Fibroblast of the conjunctiva (primary cell): ENCODE measurements around the gene CCDC192.
A peak's percentile ranks its signal among the peaks of the same experiment; 100 is the strongest.

Experiments
- DNase-seq: peaks from one replicate; pipeline ENCODE4 v3.0.0-alpha.2; 2010; ENCODE audit warnings: low read depth

Gene CCDC192

DNA sequence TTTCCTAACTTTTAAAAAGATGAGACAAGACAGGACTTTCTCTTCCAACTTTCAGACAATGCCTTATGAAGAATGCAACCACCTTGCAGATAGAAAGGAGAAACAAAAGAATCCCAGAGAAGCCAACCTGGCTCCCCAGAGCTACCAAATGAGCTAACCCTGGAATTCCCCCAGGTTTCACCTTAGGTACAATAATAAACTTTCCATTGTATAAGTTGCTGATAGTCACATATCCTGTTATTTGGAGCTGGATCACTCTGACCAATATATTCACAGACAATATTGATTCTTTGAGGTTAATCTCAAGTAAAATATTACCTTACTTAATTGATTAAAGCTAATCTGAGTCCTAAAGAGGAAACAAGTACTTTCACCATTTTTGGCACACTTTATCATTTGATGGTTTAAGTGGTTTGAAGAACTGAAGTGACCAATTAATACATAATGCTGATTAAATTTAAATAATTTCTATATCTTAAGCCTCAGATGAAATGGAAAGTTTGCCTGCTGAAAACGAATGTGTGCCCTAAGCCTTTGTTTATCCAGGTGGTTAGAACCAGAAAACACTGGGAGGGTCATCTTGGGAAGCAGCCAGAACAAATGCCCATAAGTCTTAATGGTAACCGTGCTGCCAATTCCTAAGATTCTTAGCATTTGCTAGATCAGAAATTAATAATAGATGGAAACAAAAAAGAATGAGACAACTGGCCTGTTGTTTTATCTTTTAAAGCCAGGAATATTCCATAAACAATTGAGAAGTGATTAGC, 220.8 kb downstream of the CCDC192 start:
- no peak for DNase-seq

DNA sequence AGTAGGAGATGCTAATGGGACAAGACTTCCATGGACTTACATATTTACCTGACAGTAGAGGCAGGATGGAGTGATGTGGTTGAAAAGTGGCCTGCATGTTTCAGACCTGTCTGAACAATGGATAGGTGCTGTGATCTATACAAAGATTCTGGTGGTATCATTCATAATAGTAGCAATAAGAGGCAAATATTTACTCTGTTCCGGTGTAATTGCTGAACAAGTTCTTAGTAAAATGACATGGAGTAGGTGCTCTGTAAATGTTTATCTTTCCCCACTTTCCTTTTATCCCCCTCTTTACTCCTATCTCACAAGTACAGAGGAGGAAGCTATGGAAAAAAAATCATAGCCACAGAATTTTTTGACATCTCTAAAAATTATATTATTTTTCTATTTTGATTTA, 221.4 kb downstream of the CCDC192 start:
- no peak for DNase-seq

DNA sequence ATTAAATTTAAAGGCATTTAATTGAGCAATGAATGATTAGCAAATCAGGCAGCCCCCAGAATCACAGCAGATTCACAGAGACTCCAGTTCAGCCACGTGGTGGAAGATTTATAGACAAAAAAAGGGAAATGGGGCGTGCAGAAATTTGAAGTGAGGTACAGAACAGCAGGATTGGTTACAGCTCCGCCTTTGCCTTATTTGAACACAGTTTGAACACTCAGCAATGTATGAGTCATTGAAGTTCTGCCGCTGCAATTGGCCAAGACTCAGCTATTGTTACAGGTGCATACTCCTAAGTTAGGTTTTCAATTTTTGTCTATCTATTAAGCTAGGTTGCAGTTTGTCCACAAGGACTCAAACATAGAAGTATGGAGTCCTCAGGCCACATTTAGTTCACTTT, 222.7 kb downstream of the CCDC192 start:
- DNase-seq, result no peak

DNA sequence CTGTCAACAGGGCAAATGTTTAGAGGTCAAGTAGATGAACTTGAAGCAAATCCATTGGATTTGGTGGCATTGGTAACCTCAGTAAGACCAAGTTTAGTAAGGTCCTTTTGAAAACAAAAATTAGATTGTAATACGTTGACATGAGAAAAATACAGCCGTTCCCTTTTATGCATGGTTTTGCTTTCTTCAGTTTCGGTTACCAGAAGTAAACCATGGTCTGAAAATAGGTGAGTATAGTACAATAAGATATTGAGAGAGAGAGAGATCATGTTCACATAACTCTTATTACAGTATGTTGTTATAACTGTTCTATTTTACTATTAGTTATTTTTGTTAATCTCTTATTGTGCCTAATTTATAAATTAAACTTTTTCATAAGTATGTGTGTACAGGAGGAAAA, 223.8 kb downstream of the CCDC192 start:
- no peak for DNase-seq

DNA sequence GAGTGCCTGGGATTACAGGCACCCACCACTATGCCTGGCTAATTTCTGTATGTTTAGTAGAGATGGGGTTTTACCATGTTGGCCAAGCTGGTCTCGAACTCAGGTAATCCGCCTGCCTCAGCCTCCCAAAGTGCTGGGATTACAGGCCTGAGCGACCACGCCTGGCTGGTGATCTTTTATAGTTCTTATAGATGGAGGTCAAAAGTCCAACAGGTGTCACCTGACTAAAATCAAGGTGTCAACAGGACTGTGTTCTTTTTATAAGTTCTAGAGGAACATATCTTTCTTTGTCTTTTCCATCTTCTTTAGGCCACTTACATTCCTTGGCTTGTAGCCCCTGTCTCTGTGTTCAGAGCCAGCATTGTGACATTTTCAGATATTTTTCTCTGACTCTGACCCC, 224.9 kb downstream of the CCDC192 start:
- DNase-seq, result no peak

DNA sequence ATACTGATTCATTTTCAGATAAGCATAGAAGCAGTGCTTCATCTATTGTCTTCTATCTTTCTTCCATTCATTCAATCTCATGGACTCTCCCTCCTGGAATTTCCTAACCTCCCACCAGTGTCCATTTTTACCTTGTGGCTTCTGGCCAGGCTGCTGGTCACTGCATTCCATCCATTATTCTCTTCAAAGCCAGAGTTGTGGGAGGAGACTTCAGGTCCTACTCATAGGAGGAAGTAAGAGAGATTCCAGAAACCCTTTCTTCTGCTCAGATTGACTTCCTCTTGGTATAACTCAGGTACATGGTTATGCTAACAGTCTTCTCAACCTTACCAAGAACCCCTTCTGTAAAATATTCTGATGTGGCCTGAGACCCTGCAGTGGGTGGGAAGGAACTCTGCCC, 227.1 kb downstream of the CCDC192 start:
- DNase-seq, result no peak

DNA sequence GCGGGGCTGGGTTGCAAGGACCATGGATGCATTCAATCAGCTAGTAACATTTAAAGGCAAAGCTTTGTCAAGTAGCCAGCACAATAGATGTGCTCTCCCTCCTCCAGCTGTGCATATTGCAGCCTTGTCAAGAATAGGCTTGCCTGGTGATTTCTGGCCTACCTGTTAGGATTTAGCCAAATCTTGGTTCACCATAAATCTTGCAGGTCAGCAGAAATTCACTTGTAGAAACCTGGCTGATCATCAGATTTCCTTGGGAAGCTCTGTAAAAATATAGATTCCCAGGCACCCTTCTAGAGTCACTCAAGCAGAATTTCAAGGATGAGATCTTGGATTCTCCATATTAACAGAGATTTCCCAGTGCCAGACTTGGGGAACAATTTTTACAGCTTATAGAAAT, 228.2 kb downstream of the CCDC192 start:
- no peak for DNase-seq

DNA sequence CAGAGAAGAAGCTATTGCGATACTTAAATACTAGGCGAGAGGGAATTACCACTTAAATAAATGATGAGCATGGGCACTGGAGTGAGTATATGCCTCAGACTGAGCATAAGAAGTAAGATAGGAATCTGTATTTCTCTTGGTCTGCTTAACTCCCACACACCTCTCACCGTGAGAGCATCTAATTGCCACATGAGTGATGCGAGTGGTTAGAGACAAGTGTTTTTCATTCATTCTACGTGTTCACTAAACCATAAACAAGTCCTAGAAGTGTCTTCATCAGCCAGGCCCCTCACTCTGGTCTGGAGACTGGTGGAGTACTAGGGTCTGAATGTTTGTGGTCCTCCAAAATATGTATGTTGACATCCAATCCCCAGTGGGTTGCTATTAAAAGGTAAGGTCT, 230.2 kb downstream of the CCDC192 start:
- DNase-seq, result no peak

DNA sequence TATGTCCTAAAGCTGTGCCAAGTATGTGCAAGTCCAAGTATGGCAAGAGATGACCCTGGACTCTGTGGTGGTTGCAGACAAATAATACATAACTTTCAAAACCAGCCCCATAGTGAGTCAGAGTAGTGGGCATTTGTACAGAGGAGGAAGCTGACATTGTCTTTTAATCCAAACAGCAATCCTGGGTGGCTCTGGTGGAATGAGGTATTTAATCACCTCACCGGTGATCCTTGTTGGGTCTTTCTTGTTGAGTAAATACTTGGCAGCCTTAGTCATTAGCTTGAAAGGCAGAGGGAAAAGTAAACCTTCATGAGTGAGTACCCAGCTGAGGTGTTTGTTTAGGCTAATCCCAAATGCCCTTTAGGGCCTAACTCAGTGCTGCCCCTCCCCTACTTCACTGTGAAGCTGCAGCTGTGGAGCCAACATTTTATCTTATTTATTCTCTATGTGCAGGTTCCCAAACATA, 231.6 kb downstream of the CCDC192 start:
- peak; percentile 20 for DNase-seq

DNA sequence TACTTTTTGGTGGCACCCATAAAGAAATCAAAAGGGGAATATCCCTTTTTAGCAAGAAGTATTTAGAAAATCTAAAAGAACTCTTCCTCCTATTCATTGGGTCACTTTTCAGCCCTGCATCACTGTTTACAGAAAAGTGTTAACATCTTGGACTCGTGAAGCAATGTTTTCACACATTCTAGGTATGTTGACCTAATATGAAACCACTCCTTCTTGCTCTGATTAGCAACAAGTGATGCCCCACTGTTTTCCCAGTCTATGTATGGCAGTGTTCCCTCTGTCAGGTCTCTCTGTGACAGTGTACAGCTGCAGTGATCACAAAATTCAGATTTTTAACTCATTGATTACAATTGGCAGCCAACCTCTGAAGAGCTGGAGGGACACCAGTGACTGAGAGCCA, 232.2 kb downstream of the CCDC192 start:
- no peak for DNase-seq

DNA sequence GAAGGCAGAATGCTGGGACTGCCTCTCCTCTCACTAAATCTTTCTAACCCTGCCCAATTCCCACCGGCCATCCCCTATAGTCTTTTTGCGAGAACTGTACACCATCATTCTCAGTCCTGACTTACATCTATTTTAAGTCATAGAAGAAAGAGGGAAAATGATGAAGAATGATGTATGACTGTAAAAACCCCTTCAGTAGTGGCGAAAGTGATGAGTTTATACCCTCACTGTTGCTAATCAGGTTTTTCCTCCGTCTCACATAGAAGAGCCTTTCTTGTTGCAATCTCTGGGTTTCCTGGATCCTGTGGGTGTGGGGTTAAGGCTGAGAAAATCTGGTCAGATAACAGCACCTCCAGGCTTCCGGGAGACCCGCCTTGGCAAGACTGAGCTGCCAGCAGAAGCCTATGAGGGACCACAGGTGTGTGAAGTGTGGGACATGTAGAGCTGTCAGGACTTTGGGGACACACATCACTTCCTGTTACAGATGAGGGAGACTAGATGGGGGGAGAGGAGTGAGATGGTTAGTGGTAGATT, 233.3 kb downstream of the CCDC192 start:
- DNase-seq, result no peak

DNA sequence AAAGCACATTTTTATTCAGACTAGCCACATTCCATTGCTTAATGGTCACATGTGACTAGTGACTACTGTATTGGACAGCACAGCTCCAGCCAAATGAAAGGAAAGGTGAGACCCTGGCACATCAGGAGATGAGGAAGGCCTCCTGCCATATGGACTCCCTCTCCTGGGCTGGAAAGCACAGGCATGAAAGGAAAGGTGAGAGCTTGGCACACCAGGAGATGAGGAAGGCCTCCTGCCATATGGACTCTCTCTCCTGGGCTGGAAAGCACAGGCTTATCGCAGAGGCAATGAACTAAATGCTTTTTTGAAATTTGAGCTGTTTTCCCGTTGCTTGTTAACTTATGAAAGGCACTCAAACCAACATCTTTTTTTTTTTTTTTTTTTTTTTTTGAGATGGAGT, 235.6 kb downstream of the CCDC192 start:
- no peak for DNase-seq

DNA sequence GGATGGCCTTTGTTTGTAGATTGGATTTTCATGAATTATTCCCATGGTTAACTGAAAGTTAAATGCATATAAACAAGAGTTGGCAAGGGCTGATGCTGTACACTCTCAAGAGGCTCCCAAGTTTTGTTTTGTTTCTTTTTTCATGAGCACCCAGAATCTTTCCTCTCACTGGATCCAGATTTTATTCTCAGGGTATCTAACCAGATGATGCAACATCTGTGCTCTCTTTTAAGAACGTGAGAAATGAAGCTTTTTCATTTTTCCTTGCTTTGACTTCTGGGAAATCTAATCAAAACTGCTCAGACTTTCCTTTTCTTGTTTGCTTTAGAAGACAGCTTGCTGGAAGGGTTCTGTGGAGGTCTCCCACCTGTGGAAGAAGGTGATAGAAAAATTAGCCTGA, 237.7 kb downstream of the CCDC192 start:
- no peak for DNase-seq

DNA sequence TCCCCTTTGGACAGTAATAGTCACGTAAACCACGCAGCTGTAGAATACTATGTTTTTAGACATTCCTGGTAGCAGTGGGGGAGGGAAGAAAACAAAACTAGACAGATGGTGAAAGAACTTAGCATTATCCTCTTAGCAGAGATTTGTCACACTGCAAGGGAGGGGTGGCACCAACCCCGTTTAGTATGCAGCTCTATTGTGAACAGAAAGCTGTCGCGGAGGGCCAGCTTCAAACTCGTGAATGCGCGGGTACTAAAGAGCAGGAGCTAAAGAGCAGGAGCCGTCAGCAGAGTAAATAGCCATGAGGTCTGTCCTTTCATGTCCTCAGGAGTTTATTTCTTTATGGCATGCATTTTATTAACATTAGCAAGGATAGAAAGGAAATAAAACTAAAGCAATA, 238.5 kb downstream of the CCDC192 start:
- DNase-seq, result no peak

DNA sequence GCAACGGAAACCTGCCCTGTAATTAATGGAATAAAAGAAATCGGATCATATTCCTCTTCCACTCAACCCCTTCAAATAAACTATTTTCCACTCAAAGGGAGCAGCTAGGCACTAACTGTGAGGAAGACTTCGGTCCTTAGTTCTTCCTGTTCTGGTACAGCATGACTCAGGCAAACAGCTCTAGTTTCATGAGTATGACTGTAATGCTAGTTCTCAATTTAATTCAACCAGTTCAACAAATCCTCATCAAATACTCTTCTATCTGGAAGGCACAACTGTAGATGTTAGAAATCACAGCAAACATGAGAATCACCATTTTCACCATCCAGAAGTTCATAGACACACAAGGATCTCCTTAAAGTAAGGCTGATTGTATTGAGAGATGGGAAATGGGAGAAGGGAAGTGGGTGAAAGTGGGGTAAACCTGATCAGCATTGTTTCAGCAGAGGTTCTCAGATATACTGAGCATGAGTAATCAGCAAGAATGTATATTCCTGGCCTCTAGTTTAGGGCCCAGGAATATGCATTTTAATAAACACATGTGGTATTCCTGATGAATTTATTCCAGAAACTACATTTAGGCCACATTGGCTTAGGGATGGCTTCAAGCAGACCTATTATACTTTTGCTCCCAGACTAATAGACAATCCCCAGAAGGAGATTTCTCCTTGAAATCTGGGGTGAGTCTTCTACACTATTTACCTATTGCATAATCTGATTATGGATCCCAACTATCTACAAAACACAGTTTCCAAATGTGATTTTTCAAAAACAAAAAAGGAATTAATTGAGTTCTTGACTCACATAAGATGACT, 239.3 kb downstream of the CCDC192 start:
- no peak for DNase-seq

DNA sequence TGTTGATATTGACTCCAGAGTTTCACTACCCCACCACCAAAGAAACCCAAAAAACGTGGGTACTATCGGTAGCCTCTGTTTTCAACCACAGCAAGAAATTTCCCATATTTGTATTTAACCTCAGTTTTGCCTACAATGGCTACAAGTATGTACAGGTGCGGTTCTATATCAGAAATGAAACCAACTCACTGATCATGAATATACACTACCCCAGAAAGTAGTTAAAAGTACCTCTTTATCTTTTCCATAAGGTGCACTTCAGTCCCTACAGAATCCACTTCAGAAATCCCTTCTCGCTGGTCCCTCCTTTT, 239.8 kb downstream of the CCDC192 start:
- no peak for DNase-seq

DNA sequence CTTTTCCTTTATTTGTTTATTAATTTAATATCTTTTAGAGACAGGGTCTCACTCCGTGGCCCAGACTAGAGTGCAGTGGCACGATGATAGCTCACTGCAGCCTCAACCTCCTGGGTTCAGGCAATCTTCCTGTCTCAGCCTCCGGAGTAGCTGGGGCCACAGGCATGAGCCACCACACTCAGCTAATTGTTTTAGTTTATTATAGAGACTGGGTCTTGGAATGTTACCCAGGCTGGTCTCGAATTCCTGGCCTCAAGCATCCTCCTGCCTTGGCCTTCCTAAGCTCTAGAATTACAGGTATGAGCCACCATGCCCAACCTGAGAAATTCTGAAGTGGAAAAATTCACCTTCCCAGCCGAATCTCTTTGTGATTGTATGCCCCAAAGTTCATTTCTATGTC, 240.9 kb downstream of the CCDC192 start:
- DNase-seq, result no peak

DNA sequence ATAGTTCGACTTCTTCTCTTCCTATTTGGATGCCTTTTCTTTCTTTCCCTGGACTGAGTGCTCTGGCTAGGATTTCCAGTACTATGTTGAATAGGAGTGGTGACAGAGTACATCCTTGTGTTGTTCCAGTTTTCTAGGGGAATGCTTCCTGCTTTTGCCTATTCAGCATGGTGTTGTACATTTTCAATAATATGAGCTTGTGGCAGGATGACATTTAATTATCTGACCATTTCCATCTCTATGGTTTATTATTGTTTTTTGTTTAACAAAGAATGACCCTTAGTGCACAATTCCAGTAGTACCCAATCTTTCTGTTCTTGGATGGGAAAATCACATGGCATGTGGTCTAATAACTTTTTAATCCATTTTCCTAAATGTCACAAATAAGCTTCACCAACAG, 244.8 kb downstream of the CCDC192 start:
- DNase-seq, result no peak

DNA sequence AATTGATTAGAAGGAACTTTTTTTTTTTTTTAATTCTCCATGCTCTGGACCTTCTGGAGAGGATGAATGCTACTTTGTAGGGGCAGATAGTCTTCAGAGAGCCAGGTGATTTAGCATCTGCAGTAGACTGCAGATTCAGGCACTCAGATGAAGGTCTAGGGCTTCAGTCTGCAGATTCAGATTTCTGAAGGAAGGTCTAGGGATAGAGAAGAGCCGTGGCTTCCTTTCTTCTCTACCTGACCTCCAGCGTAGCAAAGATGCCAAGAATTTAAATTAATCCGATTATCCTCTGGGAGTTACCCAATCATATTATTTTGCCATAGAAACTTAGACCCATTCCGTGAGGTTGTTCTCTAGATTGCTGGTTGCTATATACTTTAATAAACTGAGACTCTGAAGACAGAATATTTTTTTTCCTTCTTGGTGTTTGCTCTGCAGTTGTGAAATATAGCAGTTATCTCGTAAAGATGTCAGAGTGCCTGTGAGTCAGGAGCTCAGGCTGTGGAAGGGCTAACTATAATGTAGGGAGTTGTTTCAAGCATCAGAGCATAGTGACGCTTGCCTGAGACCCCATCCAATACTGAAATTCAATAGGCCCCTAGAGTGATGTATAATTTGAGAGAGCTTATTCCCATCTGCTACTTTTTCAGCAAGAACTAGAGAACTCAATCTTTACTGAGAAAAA, 247.7 kb downstream of the CCDC192 start:
- DNase-seq, result no peak

DNA sequence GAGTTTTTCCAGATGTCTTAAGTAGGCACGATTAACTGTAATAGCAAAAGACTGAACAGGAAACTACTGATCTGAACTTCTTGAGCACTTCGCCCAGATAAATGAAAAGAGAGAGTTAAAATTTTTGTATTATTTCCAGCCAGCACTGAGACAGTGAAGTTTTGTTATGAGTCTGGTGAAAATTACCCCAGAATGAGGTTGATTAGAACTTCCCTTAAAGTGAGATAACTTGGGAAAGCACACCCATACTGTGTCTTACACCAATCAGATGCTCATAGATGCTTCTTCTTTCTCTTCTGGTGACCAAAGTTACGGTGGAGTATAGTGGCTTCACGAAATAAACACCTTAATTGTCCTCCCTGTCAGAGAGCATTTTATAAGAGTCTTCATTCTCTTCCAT, 248.6 kb downstream of the CCDC192 start:
- no peak for DNase-seq

DNA sequence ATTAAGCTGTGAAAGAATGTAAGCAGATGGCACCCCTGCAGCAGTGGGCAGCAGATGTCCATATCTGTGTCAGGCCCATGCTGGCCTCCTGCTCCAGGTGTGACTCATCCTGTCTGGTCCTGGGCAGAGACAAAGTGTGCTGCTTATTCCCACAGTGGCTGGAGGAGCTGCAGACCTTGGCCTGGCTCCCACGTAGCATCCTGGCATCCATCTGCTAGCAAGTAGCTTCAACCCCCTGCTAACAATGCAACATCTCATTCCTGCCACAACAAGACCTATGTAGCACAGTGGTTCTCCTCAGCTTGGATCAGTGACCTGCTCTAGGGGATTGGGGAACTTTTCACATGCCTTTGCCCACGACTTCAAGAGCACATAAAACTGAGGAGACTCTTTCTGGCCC, 254.0 kb downstream of the CCDC192 start:
- peak; percentile 17 for DNase-seq

DNA sequence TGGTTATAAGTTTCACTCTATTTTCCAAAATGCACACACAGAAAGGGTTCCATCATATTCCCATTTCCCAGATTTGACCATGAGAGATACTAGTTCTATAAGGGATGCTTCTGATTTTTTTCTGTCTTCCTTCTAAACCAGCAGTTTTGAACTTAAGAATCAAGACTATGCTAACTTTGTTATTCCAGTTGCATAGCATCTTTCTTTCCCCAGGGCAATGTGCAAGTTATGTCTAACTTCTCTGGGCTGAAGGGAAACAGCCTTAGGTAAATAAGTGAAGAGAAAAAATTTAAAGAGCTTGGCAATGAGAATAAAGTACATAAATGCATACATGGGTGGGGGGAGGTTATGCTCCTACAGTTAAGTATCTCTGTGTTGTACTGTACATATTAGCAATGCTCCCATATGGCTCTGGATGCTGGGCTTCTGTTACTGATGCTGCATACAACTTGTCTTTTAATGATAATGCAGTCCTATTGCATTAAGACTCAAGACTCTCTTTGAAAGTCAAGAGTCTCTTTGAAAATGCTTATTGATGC, 254.6 kb downstream of the CCDC192 start:
- DNase-seq, result no peak
